ENCODE measurements around the gene MOCS3.

Gene MOCS3

GRCh38 chr20:51012357-51012756 lies 53.7 kb downstream of the MOCS3 start:
- TF ChIP-seq CTCF (IDR thresholded peaks at IDR 0.05; ENCODE audit: borderline replicate concordance, control extremely low read depth, extremely low read depth, insufficient read depth, missing control alignments): no peak
- in situ Hi-C loops (cut with MboI; ENCODE audit: low sequenced_read_pairs, unreplicated experiment): no loop called here

More at GRCh38 chr20:51012357-51012756, 53.7 kb downstream of the MOCS3 start:
- DNase-seq (ENCODE audit: low spot score): no peak
